Effector CD4-positive, alpha-beta T cell (primary cell): ENCODE data around the gene PPP2R2B.

Source experiments
- DNase-seq: peaks from one replicate; pipeline ENCODE4 v3.0.0-alpha.2; 2020
- total RNA-seq: gene quantifications from one replicate; lab custom pipeline; 2026; lab: John Stamatoyannopoulos, UW

The PPP2R2B gene
- total RNA-seq: 1.1 reads per million

- DNase-seq: peak; percentile 23
Measured at GRCh38 chr5:146878476-146879172, at the start of gene PPP2R2B. Gene PPP2R2B, minus strand, starts transcription at chr5:146878757.

GRCh38 chr5:146924132-146924531 is 45.6 kb upstream of the PPP2R2B start:
- DNase-seq: no peak

DNA sequence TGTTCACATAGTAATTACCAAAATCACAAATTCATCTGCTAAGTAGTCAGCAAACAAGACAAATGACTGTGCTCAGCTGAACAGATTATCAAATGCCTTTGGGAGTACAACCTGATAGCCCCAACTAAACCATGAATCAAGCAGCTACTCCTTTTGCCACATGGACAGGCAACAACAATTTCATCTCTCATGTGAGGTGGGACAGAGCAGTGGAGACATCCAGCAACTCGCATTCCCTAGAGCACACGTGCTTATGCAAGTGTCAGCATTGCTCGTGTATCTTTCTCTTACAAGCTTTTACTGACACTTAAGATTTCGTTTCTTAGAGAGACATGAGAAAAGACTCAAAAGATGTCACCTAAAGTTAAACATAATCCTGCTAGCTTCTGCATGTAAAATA is 42.7 kb upstream of the PPP2R2B start:
- DNase-seq: no peak

GRCh38 chr5:146920351-146920881 is 41.9 kb upstream of the PPP2R2B start:
- DNase-seq: no peak

- no peak for DNase-seq
Measured at GRCh38 chr5:146919304-146919703, 40.7 kb upstream of the PPP2R2B start.

GRCh38 chr5:146917931-146918330 is 39.4 kb upstream of the PPP2R2B start:
- no peak for DNase-seq

DNA sequence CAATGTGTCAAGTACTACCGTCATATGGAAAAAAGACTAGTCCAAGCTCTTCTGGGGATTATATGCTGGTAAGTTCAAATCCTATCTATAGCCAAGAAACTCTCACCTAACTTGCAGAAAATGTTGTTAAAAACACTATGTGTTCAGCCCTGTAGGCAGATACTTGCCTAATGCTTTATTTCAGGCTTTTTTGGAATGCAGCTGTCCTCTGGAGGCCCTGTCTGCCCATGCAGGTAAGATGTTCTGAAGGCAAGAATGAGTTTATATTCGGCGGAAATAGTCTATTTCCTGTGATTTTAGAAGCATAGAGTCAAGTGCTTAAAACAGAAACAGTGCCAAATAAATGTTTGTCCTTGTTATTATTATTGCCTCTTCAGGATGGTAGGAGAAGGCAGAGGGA is 34.3 kb upstream of the PPP2R2B start:
- no peak for DNase-seq

DNA sequence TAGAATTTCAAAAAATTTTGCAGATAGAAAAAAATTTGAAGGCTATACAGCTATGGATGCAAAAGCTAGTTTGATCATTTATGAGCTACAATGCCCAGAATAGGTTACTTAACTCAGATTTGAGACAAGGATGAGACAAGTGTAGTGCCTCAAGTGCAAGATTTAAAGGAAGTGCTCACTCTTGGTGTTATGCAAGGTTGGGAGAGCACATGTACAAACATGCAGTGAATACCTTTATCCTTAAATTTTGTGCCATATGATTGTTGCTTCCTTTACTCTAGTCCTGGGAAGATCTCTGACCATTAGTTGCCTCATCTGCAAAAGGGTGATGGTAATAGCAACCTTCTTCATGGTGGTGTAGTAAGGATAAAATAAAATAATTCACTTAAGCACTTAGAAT is 31.7 kb upstream of the PPP2R2B start:
- DNase-seq: no peak

DNA sequence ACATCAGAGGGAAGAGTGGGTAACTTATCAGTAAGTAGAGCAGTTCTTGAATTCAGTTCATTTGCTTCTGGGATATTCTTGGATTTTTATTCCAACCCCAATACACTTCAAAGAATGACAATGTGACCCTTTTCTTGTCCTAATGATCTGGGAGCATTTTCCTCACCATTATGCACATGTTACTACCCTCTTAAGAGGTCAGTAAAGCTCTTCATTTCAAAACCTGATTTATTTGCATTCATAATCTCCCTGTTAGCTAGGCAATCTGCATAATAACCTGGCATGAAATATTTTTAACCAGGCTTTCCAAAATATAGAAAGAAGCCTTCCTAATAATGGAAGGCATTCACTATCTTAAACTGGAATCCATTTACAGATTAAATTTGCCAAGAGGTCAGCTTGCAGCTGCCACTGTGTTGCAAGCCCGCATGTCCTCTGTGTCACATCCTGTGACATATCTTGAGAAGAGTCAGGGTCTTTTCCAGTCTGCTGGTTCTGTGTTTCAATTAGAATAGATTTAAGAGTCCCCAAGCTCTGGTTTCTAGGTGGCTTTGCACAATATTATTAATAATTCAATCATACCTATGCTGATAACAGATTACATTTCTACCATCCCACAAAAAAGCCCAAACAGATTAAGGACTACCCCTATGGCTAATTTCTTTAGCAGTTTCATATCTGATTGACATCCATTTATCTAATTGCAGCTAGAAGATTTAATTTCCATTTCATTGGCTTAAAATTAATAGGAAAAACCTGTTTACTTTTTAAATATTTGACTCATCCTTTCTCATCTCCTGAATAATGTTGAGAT is 30.9 kb upstream of the PPP2R2B start:
- no peak for DNase-seq

- DNase-seq: no peak
Measured at GRCh38 chr5:146906803-146907202, 28.2 kb upstream of the PPP2R2B start.

DNA sequence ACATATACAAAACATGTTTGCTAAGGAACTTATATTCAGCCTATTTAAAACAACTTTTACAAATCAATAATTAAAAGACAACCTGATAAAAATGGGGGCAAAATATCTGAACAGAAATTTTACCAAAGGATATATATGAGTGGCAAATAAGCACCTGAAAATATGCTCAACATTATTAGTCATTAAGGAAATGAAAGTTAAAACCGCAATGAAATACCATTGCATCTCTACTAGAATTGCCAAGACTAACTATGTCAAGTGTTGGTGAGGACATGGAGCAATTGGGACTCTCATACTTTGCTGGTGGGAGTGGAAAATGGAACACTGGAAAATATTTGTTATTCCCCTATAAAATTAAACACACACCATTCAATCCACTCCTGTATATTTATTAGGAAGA is 26.3 kb upstream of the PPP2R2B start:
- no peak for DNase-seq

DNA sequence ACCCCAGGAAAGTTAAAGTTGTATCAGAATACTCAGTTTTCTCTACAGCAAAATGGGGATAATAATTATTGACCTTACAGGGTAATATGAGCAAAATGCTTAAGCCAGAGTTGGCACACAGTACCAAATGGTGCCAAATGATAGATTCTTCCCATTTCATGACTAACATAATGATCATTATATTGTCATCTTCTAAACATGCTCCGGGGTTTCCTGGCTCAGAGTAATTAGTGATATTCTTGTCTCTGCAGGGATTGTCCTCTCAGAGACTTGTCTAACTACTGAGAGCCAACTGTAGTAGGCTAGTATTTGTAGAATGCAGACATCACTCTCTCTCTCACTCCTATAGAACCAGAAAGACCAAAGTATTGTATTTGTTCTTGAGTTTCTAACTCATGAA is 25.2 kb upstream of the PPP2R2B start:
- DNase-seq: no peak

GRCh38 chr5:146902471-146902870 is 23.9 kb upstream of the PPP2R2B start:
- DNase-seq: no peak

DNA sequence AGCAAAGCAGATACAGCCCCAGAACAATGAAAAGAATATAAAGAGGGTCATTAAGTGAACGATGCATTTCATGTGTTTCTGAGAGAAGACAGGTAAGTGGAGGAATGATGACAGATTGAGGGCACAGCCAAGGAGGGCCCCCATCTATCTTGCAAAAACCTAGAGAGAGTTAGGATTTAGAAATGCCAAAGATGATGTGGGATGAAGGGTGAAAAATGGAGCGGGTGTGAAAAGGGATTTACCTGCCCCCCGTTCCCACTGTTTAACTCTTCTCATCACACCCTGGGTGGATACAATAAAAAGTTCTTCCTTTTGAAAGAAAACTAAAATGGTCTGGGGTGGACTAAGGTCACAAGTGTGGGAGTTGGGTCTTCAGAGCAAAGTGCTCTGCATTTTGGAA is 18.5 kb upstream of the PPP2R2B start:
- DNase-seq: no peak

- no peak for DNase-seq
Measured at GRCh38 chr5:146894753-146895521, 16.4 kb upstream of the PPP2R2B start.

GRCh38 chr5:146893991-146894390 is 15.4 kb upstream of the PPP2R2B start:
- no peak for DNase-seq

DNA sequence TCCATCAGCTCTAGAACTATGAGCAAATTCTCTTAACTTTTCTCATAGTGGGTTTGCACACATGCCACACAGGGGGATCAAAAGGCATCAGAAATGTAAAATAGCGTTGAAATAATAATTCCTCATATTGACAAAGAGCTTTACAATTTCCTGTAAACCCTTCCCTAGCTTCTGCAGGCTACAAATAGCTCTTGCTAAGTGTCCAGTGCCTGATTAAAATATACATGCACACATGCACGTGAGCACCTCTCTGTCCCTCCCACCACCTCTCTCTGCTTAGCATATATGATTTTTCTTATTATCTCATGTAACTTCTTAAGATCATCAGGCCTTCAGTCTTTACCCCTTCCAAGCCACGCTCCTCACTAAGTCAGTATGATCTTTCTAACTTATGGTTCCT is 13.7 kb upstream of the PPP2R2B start:
- no peak for DNase-seq

DNA sequence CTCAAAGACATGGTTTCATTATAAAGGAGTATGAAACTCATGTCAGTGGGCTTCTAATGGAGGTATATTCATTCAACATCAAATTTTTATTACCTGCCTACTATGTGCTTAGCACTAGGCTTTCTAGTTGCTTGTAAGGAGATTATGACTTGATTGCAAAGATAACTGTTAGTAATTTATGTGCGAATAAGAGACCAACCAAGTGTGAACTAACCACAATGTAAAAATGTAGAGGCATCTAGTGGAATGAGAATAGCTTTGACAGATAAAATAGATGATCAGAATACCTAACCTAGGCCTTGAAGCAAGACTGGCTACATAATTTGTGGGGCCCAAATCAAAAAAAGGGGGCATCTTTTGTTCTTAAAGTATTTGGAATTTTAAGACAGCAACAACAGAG is 13.0 kb upstream of the PPP2R2B start:
- no peak for DNase-seq

GRCh38 chr5:146890731-146891440 is 12.3 kb upstream of the PPP2R2B start:
- DNase-seq: no peak

- DNase-seq: no peak
Measured at GRCh38 chr5:146890066-146890465, 11.5 kb upstream of the PPP2R2B start.

DNA sequence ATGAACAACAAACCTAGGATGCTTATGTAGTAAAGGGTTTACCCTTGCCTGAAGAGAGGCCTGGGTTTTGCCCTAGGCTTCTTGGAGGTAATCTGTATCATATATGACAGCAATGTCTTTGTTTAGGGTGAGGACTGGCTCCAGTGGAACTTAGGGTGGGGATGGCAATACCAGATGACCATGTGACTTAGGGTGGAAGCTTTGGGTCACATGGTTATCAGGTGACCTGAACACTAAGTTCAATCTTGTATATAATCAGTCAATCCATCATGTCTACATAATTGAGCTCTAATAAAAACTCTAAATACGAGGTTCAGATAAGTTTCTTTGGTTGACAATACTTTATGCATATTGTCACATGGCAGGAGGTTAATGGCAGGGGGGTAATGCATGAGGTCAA is 10.6 kb upstream of the PPP2R2B start:
- DNase-seq: no peak

GRCh38 chr5:146888351-146888978 is 9.9 kb upstream of the PPP2R2B start:
- no peak for DNase-seq
